RKO (cell line): ENCODE measurements around the gene RIMBP3C.
"Not testable (repeated sequence)": the region's sequence is repeated elsewhere in the genome, so short reads cannot be mapped to it uniquely, and the experiment has no call there.

ENCODE experiments used
- DNase-seq: peaks from one replicate; pipeline ENCODE4 v3.0.0-alpha.2; 2016; ENCODE audit warnings: low spot score

RIMBP3C gene

GRCh38 chr22:21551361-21551760 is at the start of gene RIMBP3C:
TSS of gene RIMBP3C (minus strand) at chr22:21551461. CDS start at chr22:21550976, 485 bp downstream.
- DNase-seq = not testable (repeated sequence)

- no peak for DNase-seq
These were observed 48.0 kb upstream of the RIMBP3C start for GRCh38 chr22:21599053-21599893.

GRCh38 chr22:21598302-21598701 is 47.0 kb upstream of the RIMBP3C start:
- DNase-seq = no peak

GRCh38 chr22:21596356-21597135 is 45.3 kb upstream of the RIMBP3C start:
- not testable (repeated sequence) for DNase-seq

GRCh38 chr22:21594865-21595452 is 43.7 kb upstream of the RIMBP3C start:
- DNase-seq = no peak

GRCh38 chr22:21593406-21594232 is 42.4 kb upstream of the RIMBP3C start:
- no peak for DNase-seq

GRCh38 chr22:21592422-21592821 is 41.2 kb upstream of the RIMBP3C start:
- DNase-seq = no peak

- no peak for DNase-seq
These were observed 40.4 kb upstream of the RIMBP3C start for GRCh38 chr22:21591695-21592094.

GRCh38 chr22:21590809-21591641 is 39.8 kb upstream of the RIMBP3C start:
- DNase-seq = no peak

- DNase-seq = no peak
These were observed 38.1 kb upstream of the RIMBP3C start for GRCh38 chr22:21589396-21589795.

GRCh38 chr22:21587803-21588611 is 36.7 kb upstream of the RIMBP3C start:
- DNase-seq = no peak

GRCh38 chr22:21585389-21585788 is 34.1 kb upstream of the RIMBP3C start:
- DNase-seq = no peak

- DNase-seq = no peak
These were observed 31.8 kb upstream of the RIMBP3C start for GRCh38 chr22:21582801-21583740.

GRCh38 chr22:21581009-21581713 is 29.9 kb upstream of the RIMBP3C start:
- not testable (repeated sequence) for DNase-seq

GRCh38 chr22:21580623-21581007 is 29.4 kb upstream of the RIMBP3C start:
- not testable (repeated sequence) for DNase-seq

- DNase-seq = no peak
These were observed 28.2 kb upstream of the RIMBP3C start for GRCh38 chr22:21579474-21579851.

GRCh38 chr22:21573750-21574494 is 22.7 kb upstream of the RIMBP3C start:
- DNase-seq = no peak
